GM12878 (cell line): ENCODE data around the gene CALML4. TPM values are rescaled to one million over a fixed set of nuclear protein-coding genes. Genes with fewer than 3 reads are reported as not detected.

Experiments
- ATAC-seq: fragments of 200-7000 bp; cut with Tn5 transposase; 3 replicates; pipeline ENCODE4 v1.9.1; 2020; ENCODE audit warnings: mild to moderate bottlenecking, moderate library complexity
- BruUV-seq: library from RNA; stranded (reverse); fragments of 400-500 nt; replicated peaks from 2 replicates; lab custom pipeline; 2021; lab: Mats Ljungman, UMichigan
- CTCF ChIA-PET: fragments of 300-600 bp; sonication (Branson Sonifier 250); formaldehyde crosslinking; extraction: SDS; loops from one replicate; lab custom pipeline; 2021; ENCODE audit warnings: inconsistent platforms; lab: Yijun Ruan, JAX
- POLR2A ChIA-PET: fragments of 350-600 bp; formaldehyde crosslinking; extraction: SDS; loops from one replicate; lab custom pipeline; 2021; ENCODE audit warnings: inconsistent platforms; lab: Charles Lee
- RAD21 ChIA-PET: fragments of 300-600 bp; sonication (Branson Sonifier 250); formaldehyde crosslinking; loops from one replicate; lab custom pipeline; 2023; ENCODE audit warnings: antibody characterized with exemption; ENCODE audit not compliant: unreplicated experiment; lab: Charles Lee
- SMC1A ChIA-PET: fragments of 300-600 bp; sonication (Branson Sonifier 250); formaldehyde crosslinking; loops from one replicate; lab custom pipeline; 2023; ENCODE audit not compliant: unreplicated experiment, uncharacterized antibody; lab: Charles Lee
- DNase-seq: peaks from one replicate; pipeline ENCODE4 v3.0.0-alpha.2; 2011; ENCODE audit warnings: low read depth, low spot score
- FAIRE-seq: peaks from 3 replicates; lab custom pipeline; 2011; peaks lifted over from hg19 to GRCh38; lab: Jason Lieb, UNC
- H2AFZ ChIP-seq: 2 replicates; pipeline ENCODE4 v1.6.0; 2011; ENCODE audit warnings: low read depth, low read length, control low read depth; ENCODE audit not compliant: control insufficient read depth
- H3K27ac ChIP-seq: 2 replicates; pipeline ENCODE4 v1.5.1; 2011; ENCODE audit warnings: control low read depth; ENCODE audit not compliant: control insufficient read depth, insufficient read depth
- H3K27me3 ChIP-seq, 2 experiments: replicated peaks in 1 of 2; 2 replicates each; pipeline versions ENCODE4 v1.6.0 to v1.6.1; 2011; ENCODE audit warnings: low read length in 1 of 2; ENCODE audit not compliant: control insufficient read depth in 2 of 2, insufficient read depth in 2 of 2
- H3K36me3 ChIP-seq, 2 experiments: 2 replicates each; pipeline ENCODE4 v1.5.1; 2011; ENCODE audit warnings: low read length in 1 of 2; ENCODE audit not compliant: control insufficient read depth in 2 of 2, insufficient read depth in 2 of 2
- H3K4me1 ChIP-seq: 2 replicates; pipeline ENCODE4 v1.6.1; 2011; ENCODE audit warnings: mild to moderate bottlenecking, low read length, moderate library complexity, mixed read lengths; ENCODE audit not compliant: control insufficient read depth, insufficient read depth
- H3K4me2 ChIP-seq: 2 replicates; pipeline ENCODE4 v1.6.0; 2011; ENCODE audit warnings: control low read depth; ENCODE audit not compliant: control insufficient read depth, insufficient read depth
- H3K4me3 ChIP-seq: fragments of 200-600 bp; sonication (generic); 2 replicates; pipeline ENCODE4 v1.5.1; 2016
- H3K79me2 ChIP-seq: 2 replicates; pipeline ENCODE4 v1.6.0; 2011; ENCODE audit warnings: low read length; ENCODE audit not compliant: control insufficient read depth, insufficient read depth
- H3K9ac ChIP-seq: 2 replicates; pipeline ENCODE4 v1.8.0; 2011; ENCODE audit warnings: low read length, control low read depth, mixed read lengths; ENCODE audit not compliant: control insufficient read depth, insufficient read depth
- H3K9me3 ChIP-seq: replicated peaks from 3 replicates; pipeline ENCODE4 v1.5.1; 2011; ENCODE audit warnings: mild to moderate bottlenecking, low read length; ENCODE audit not compliant: control insufficient read depth, insufficient read depth
- H4K20me1 ChIP-seq: 2 replicates; pipeline ENCODE4 v1.6.0; 2011; ENCODE audit not compliant: control insufficient read depth, insufficient read depth
- BMI1 ChIP-seq: fragments of 450-650 bp; IDR thresholded peaks from 2 replicates; pipeline ENCODE4 v1.6.1; 2016; ENCODE audit warnings: mild to moderate bottlenecking, moderate library complexity, borderline replicate concordance
- HCFC1 ChIP-seq: fragments of 150-350 bp; IDR thresholded peaks from 2 replicates; pipeline ENCODE4 v1.6.1; 2014; ENCODE audit warnings: low read length
- KDM1A ChIP-seq: fragments of 200-600 bp; sonication (generic); IDR thresholded peaks from 2 replicates; pipeline ENCODE4 v1.6.1; 2016; ENCODE audit warnings: borderline replicate concordance
- MYB ChIP-seq: fragments of 150-350 bp; IDR thresholded peaks from 2 replicates; pipeline ENCODE4 v1.6.1; 2014; ENCODE audit warnings: mild to moderate bottlenecking, low read depth, low read length, borderline replicate concordance
- NFIC ChIP-seq: IDR thresholded peaks from 2 replicates; pipeline ENCODE4 v1.6.1; 2012; ENCODE audit warnings: low read depth, mild to moderate bottlenecking, inconsistent platforms, low read length, moderate library complexity
- NR2F1 ChIP-seq: fragments of 450-650 bp; conservative IDR thresholded peaks from 2 replicates; pipeline ENCODE4 v1.6.1; 2017; ENCODE audit warnings: mild to moderate bottlenecking
- RBBP5 ChIP-seq: fragments of 200-600 bp; sonication (generic); conservative IDR thresholded peaks from 2 replicates; pipeline ENCODE4 v1.6.1; 2016
- SIN3A ChIP-seq: IDR thresholded peaks from 2 replicates; pipeline ENCODE4 v1.6.1; 2012; ENCODE audit warnings: low read depth, low read length, improper control_type of control experiment
- ZBED1 ChIP-seq: IDR thresholded peaks from 2 replicates; pipeline ENCODE4 v1.6.1; 2016; ENCODE audit warnings: borderline replicate concordance
- ZNF24 ChIP-seq: fragments of 450-650 bp; IDR thresholded peaks from 2 replicates; pipeline ENCODE4 v1.6.1; 2017; ENCODE audit warnings: antibody characterized with exemption, mild to moderate bottlenecking
- WGBS: methylation state at CpG from one replicate; pipeline ENCODE4 v1.1.6; 2016; ENCODE audit warnings: low lambda C conversion rate; ENCODE audit not compliant: insufficient replicate concordance, insufficient coverage; ENCODE audit errors: missing lambda C conversion rate; 5-methylcytosine and 5-hydroxymethylcytosine counted together
- in situ Hi-C: fragments of 300-500 bp; cut with MboI; formaldehyde crosslinking; loops from 9 replicates; pipeline ENCODE4 v1.14.3; 2018; ENCODE audit warnings: mixed read lengths
- intact Hi-C: fragments of 100-400 bp; cut with micrococcal nuclease; formaldehyde crosslinking; loops from one replicate; pipeline ENCODE4 v1.14.2; 2022; ENCODE audit not compliant: unreplicated experiment
- polyA plus RNA-seq, 11 experiments: library from polyadenylated mRNA; depleted of rRNA in 4 of 11; unstranded in 6 of 11; stranded (reverse) in 5 of 11; fragments of >200 nt; fragmentation: Nextera tagmentation in 4 of 11; fragmentation: Illumina TruSeq in 1 of 11; extraction: Ambion mirVana in 4 of 11; extraction: Trizol in 1 of 11; gene quantifications; 1 replicate in 1 of 11; 2 replicates in 10 of 11; pipeline versions ENCODE4 v1.2.1 to v1.2.3, GENCODE V29; 2011 to 2016; ENCODE audit warnings: inconsistent platforms in 2 of 11, missing spikeins in 2 of 11, low read depth in 1 of 11
- total RNA-seq, 4 experiments: library from RNA; depleted of rRNA in 3 of 4; stranded (reverse); fragments of >200 nt in 3 of 4; fragmentation: Illumina TruSeq in 1 of 4; extraction: Trizol in 1 of 4; gene quantifications; 2 replicates each; pipeline versions ENCODE4 v1.2.1 to v1.2.3, GENCODE V29; 2013 to 2021
- TF ChIP-seq, protein P1 (sequence below): IDR thresholded peaks from 2 replicates; pipeline ENCODE4 v1.6.1; 2012; ENCODE audit warnings: low read depth, low read length, improper control_type of control experiment
- TF ChIP-seq, protein P2 (sequence below), 3 experiments: IDR thresholded peaks in 2 of 3; conservative IDR thresholded peaks in 1 of 3; 2 replicates each; pipeline ENCODE4 v1.5.1; 2011; ENCODE audit warnings: low read depth in 3 of 3, low read length in 3 of 3, mild to moderate bottlenecking in 3 of 3, control low read depth in 2 of 3, moderate library complexity in 2 of 3, inconsistent platforms in 1 of 3, mixed read lengths in 1 of 3; ENCODE audit not compliant: control insufficient read depth in 2 of 3, insufficient read depth in 1 of 3; ENCODE audit errors: extremely low read depth in 1 of 3
- TF ChIP-seq, protein P3 (sequence below): fragments of 450-650 bp; formaldehyde crosslinking; IDR thresholded peaks from 2 replicates; pipeline ENCODE4 v1.5.0; 2022; ENCODE audit warnings: mild to moderate bottlenecking, missing genetic modification characterization
- TF ChIP-seq, protein P4 (sequence below): fragments of 150-350 bp; IDR thresholded peaks from 2 replicates; pipeline ENCODE4 v1.6.1; 2016; ENCODE audit warnings: low read depth, low read length

CALML4 gene
- total and polyA plus RNA-seq, 10 of the 15 experiments (the other 5 are each of a cell fraction or from before 2014, with no cell fraction given) = 1.7 to 15.9 (median 5.1) TPM

DNA sequence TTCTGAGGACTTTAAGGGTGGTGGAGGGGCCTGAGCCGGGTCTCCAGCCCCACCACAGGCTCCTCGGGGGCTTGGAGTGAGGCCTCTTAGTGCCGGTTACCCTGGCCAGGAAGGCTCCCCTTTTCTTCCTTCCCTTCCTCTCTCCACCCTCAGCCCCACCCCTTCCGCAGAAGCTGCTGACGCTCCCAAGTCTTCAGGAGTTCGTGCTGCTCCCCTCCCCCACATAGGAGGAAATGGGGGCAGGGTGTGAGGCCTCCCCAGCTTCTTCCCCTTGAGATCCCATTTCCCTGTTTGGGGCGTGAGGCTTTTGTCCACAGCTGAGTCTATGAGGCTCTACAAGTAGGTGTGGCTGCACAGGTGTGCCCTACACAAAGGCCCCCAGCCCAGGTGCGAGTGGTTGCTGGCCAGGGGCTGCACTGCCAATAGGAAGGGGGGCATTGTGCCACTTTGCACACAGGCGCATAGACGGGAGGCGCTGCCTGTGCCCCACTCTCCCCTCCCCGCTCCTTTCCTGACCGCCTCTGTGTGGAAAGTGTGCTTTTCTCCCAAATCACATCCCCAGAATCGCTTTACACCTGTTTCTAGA, 915 bp upstream of the CALML4 start:
- Histone ChIP-seq H3K36me3 (peaks cover 10 to 14% of the 10 kb centered on the region in 2 experiments; a peak in 3 of 4 replicates), H2AFZ (no peak overlapping the region), H3K9ac (no peak overlapping the region), H3K9me3 (no peaks in the 10 kb centered on the region), H3K4me1 (peaks cover 20% of the 10 kb centered on the region), H3K4me2 (no peak overlapping the region), H3K4me3 (no peak overlapping the region), H3K79me2 (peaks cover 2% of the 10 kb centered on the region), H3K27me3 (no peaks in the 10 kb centered on the region), H4K20me1 (no peaks in the 10 kb centered on the region), H3K27ac (no peak overlapping the region)
- intact Hi-C loops (no loop called here), in situ Hi-C loops (no loop called here)
- RAD21 ChIA-PET = no interaction called here
- 74% methylated on average over 12 of the region's 14 CpGs for WGBS
- POLR2A ChIA-PET = no interaction called here
- ATAC-seq (no peak), FAIRE-seq (no peak), DNase-seq (no peak)
- SMC1A ChIA-PET = no interaction called here
- CTCF ChIA-PET = no interaction called here
- no TSS peak for BruUV-seq
- TF ChIP-seq, protein P1, sequence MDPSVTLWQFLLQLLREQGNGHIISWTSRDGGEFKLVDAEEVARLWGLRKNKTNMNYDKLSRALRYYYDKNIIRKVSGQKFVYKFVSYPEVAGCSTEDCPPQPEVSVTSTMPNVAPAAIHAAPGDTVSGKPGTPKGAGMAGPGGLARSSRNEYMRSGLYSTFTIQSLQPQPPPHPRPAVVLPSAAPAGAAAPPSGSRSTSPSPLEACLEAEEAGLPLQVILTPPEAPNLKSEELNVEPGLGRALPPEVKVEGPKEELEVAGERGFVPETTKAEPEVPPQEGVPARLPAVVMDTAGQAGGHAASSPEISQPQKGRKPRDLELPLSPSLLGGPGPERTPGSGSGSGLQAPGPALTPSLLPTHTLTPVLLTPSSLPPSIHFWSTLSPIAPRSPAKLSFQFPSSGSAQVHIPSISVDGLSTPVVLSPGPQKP = no peak
- TF ChIP-seq SIN3A (no peak), NFIC (no peak), ZNF24 (no peak), RBBP5 (no peak), ZBED1 (no peak), MYB (no peak), KDM1A (no peak), BMI1 (no peak), NR2F1 (no peak), HCFC1 (no peak)
- TF ChIP-seq, protein P2, sequence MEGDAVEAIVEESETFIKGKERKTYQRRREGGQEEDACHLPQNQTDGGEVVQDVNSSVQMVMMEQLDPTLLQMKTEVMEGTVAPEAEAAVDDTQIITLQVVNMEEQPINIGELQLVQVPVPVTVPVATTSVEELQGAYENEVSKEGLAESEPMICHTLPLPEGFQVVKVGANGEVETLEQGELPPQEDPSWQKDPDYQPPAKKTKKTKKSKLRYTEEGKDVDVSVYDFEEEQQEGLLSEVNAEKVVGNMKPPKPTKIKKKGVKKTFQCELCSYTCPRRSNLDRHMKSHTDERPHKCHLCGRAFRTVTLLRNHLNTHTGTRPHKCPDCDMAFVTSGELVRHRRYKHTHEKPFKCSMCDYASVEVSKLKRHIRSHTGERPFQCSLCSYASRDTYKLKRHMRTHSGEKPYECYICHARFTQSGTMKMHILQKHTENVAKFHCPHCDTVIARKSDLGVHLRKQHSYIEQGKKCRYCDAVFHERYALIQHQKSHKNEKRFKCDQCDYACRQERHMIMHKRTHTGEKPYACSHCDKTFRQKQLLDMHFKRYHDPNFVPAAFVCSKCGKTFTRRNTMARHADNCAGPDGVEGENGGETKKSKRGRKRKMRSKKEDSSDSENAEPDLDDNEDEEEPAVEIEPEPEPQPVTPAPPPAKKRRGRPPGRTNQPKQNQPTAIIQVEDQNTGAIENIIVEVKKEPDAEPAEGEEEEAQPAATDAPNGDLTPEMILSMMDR (IDR thresholded peaks at IDR 0.05 in 2 of 3, conservative IDR thresholded peaks at IDR 0.05 in 1 of 3; ENCODE audit: control insufficient read depth in 2 of 3, extremely low read depth in 1 of 3, insufficient read depth in 1 of 3, low read depth in 3 of 3, low read length in 3 of 3) = no peak
- TF ChIP-seq, protein P3, sequence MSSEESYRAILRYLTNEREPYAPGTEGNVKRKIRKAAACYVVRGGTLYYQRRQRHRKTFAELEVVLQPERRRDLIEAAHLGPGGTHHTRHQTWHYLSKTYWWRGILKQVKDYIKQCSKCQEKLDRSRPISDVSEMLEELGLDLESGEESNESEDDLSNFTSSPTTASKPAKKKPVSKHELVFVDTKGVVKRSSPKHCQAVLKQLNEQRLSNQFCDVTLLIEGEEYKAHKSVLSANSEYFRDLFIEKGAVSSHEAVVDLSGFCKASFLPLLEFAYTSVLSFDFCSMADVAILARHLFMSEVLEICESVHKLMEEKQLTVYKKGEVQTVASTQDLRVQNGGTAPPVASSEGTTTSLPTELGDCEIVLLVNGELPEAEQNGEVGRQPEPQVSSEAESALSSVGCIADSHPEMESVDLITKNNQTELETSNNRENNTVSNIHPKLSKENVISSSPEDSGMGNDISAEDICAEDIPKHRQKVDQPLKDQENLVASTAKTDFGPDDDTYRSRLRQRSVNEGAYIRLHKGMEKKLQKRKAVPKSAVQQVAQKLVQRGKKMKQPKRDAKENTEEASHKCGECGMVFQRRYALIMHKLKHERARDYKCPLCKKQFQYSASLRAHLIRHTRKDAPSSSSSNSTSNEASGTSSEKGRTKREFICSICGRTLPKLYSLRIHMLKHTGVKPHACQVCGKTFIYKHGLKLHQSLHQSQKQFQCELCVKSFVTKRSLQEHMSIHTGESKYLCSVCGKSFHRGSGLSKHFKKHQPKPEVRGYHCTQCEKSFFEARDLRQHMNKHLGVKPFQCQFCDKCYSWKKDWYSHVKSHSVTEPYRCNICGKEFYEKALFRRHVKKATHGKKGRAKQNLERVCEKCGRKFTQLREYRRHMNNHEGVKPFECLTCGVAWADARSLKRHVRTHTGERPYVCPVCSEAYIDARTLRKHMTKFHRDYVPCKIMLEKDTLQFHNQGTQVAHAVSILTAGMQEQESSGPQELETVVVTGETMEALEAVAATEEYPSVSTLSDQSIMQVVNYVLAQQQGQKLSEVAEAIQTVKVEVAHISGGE (CRISPR knock-in tag) = no peak
- TF ChIP-seq, protein P4, sequence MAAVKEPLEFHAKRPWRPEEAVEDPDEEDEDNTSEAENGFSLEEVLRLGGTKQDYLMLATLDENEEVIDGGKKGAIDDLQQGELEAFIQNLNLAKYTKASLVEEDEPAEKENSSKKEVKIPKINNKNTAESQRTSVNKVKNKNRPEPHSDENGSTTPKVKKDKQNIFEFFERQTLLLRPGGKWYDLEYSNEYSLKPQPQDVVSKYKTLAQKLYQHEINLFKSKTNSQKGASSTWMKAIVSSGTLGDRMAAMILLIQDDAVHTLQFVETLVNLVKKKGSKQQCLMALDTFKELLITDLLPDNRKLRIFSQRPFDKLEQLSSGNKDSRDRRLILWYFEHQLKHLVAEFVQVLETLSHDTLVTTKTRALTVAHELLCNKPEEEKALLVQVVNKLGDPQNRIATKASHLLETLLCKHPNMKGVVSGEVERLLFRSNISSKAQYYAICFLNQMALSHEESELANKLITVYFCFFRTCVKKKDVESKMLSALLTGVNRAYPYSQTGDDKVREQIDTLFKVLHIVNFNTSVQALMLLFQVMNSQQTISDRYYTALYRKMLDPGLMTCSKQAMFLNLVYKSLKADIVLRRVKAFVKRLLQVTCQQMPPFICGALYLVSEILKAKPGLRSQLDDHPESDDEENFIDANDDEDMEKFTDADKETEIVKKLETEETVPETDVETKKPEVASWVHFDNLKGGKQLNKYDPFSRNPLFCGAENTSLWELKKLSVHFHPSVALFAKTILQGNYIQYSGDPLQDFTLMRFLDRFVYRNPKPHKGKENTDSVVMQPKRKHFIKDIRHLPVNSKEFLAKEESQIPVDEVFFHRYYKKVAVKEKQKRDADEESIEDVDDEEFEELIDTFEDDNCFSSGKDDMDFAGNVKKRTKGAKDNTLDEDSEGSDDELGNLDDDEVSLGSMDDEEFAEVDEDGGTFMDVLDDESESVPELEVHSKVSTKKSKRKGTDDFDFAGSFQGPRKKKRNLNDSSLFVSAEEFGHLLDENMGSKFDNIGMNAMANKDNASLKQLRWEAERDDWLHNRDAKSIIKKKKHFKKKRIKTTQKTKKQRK = no peak
